Measurements from ENCODE around the gene COPS4.

GRCh38 chr4:83110970-83111750 is 76.2 kb downstream of the COPS4 start:
- no peak for TF ChIP-seq CTCF (IDR thresholded peaks at IDR 0.05)
- no peak for TF ChIP-seq ZFX (IDR thresholded peaks at IDR 0.05; ENCODE audit: borderline replicate concordance)
